GM21447 (cell line): ENCODE measurements around the gene MRGPRF.
"Not testable (repeated sequence)": the region's sequence is repeated elsewhere in the genome, so short reads cannot be mapped to it uniquely, and the experiment has no call there.

Experiments
- ATAC-seq: cut with Tn5 transposase; IDR thresholded peaks from one replicate; pipeline ENCODE4 v1.9.1; 2021; ENCODE audit not compliant: unreplicated experiment

Gene MRGPRF

GRCh38 chr11:68989936-68990606, 23.0 kb downstream of the MRGPRF start:
- ATAC-seq, result no peak

- no peak for ATAC-seq
Measured at GRCh38 chr11:68988491-68988890, 24.6 kb downstream of the MRGPRF start.

- ATAC-seq, result no peak
Measured at GRCh38 chr11:68987211-68987610, 25.8 kb downstream of the MRGPRF start.

DNA sequence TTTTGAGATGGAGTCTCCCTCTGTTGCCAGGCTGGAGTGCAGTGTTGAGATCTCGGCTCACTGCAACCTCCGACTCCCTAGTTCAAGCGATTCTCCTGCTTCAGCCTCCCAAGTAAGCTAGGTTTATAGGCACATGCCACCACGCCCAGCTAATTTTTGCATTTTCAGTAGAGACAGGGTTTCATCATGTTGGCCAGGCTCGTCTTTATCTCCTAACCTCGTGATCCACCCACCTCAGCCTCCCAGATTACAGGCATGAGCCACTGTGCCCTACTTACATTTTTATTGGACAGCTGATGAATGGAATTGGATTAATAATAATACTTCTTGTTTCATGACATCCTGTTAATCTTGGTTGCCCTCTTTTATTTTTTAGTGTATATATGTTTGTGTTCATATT, 29.2 kb downstream of the MRGPRF start:
- no peak for ATAC-seq

- ATAC-seq, result no peak
Measured at GRCh38 chr11:68982134-68982533, 30.9 kb downstream of the MRGPRF start.

DNA sequence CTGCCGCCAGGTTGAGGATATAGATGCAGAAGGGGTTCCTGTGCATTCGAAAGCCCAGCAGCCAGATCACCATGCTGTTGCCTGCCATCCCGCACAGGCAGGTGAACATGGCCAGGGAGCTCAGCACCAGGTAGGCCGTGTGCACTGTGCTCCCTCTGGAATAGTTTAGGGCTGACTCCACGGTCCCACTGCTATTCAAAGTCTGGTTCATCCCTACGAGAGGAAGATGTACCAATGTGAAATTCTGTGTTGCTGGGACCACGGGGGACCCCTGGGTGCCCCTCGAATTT, 32.3 kb downstream of the MRGPRF start, which contains the start of gene MRGPRD:
Gene MRGPRD (minus strand): TSS at position 211 of the 290 bp plus-strand sequence. CDS start 0 bp downstream, at position 211.
- ATAC-seq, result no peak

DNA sequence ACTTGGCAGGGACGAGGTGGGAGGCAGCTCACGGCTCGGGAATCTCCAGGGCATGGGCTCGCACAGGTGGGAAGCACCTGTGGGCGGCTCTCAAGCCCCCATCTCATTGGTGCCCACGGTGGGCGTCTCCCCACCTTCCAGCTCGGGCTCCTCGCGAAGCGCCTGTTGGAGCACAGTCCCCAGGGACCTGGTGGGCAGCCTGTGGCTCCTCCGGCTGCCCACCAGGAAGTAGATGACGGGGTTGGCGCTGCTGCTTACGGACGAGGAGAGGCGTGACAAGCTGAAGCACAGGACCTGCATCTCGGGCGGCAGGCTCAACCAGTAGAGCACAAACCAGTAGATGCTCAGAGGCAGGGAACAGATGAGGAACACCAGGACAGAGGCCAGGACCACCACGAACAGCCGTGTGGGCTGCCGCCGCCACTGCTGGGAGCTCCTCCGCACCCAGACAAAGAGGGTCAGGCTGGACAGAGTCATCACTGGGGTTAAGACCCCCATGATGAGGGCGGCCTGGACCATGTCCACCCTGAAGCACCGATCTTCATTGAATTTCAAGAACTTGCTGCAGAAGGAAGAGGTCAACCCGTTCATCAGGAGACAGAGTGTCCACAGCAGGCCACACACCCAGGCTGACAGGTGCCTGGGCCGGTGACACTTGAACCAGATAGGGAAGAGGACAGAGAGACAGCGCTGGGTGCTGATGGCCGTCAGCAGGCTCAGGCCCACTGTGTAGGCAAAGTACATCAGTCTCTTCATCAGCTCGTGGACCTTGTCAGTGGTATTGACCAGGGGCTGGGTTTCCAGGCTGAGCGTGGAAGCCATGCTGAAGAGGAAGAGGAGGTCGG, 32.9 kb downstream of the MRGPRF start:
- no peak for ATAC-seq

GRCh38 chr11:68978931-68979594, 34.0 kb downstream of the MRGPRF start:
- no peak for ATAC-seq

GRCh38 chr11:68978626-68978930, 34.5 kb downstream of the MRGPRF start:
- no peak for ATAC-seq

- no peak for ATAC-seq
Measured at GRCh38 chr11:68977781-68978625, 35.0 kb downstream of the MRGPRF start.

GRCh38 chr11:68976563-68976962, 36.5 kb downstream of the MRGPRF start:
- ATAC-seq, result no peak

- ATAC-seq, result no peak
Measured at GRCh38 chr11:68976095-68976494, 37.0 kb downstream of the MRGPRF start.

DNA sequence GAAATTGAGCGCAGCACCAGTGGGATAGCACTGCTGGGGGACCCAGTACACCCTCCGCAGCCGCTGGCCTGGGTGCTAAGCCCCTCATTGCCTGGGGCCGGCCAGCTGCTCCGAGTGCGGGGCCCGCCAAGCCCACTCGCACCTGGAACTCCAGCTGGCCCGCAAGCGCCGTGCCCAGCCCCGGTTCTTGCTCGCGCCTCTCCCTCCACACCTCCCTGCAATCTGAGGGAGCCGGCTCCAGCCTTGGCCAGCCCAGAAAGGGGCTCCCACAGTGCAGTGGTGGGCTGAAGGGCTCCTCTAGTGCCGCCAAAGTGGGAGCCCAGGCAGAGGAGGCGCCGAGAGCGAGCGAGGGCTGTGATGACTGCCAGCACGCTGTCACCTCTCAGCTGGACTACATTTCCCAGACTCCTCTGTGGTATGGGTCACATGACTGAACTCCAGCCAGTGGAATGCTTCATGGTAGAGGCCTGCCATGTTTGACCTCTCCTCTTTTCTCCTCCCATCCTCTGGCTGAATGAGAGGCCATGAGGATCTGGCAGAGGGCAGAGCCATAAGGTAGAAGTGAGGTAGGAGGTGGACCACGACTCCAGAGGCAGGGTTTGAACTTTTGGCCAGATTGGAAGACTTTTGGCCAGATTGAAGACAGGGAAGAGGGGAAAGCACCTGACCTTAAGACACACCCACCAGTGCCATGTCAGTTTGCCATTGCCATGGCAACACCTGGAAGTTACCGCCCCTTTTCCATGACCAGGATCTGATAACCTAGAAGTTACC, 38.4 kb downstream of the MRGPRF start:
- ATAC-seq, result no peak

DNA sequence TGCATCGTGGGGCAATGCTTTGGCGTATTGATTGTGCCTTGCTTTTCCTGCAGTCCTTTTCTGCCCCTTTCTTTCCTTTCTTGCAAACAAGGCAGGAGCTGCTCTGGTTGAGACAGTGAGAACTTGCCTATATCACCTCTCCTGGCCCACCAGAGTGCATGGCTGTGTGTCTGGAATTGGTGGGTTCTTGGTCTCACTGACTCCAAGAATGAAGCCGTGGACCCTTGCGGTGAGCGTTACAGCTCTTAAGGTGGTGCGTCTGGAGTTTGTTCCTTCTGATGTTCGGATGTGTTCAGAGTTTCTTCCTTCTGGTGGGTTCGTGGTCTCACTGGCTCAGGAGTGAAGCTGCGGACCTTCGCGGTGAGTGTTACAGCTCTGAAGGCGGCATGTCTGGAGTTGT, 39.3 kb downstream of the MRGPRF start:
- not testable (repeated sequence) for ATAC-seq

GRCh38 chr11:68973219-68973618, 39.8 kb downstream of the MRGPRF start:
- ATAC-seq, result no peak

- no peak for ATAC-seq
Measured at GRCh38 chr11:68970921-68971636, 42.0 kb downstream of the MRGPRF start.

DNA sequence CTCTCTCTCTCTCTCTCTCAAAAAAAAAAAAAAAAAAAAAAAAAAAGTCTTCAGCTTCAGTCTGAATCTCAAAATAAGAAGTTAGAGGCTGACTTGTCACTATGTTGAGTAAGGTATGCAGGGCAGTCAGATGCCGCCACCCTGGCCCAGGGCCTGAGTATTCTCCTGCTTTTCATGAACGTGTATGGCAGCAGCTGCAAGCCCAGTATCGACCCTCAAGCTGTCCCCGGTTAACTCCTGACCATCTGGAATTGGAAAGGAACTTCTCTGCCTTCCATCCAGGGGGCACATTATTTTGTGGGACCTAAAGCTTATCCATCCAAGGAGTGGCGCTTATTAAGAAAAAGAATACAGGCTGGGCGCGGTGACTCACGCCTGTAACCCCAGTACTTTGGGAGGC, 43.7 kb downstream of the MRGPRF start:
- ATAC-seq, result no peak

- ATAC-seq, result no peak
Measured at GRCh38 chr11:68968306-68969250, 44.5 kb downstream of the MRGPRF start.
